GM19467 (cell line): Measurements from ENCODE around the gene PDE6C.
"Not testable (repeated sequence)": the region's sequence is repeated elsewhere in the genome, so short reads cannot be mapped to it uniquely, and the experiment has no call there.

Experiments
- ATAC-seq: cut with Tn5 transposase; IDR thresholded peaks from one replicate; pipeline ENCODE4 v1.9.1; 2021; ENCODE audit warnings: mild to moderate bottlenecking, moderate library complexity; ENCODE audit not compliant: unreplicated experiment

The PDE6C gene

GRCh38 chr10:93629647-93630305 lies 17.4 kb downstream of the PDE6C start:
- ATAC-seq = no peak

- no peak for ATAC-seq
These were observed 18.6 kb downstream of the PDE6C start for GRCh38 chr10:93630625-93631557.

DNA sequence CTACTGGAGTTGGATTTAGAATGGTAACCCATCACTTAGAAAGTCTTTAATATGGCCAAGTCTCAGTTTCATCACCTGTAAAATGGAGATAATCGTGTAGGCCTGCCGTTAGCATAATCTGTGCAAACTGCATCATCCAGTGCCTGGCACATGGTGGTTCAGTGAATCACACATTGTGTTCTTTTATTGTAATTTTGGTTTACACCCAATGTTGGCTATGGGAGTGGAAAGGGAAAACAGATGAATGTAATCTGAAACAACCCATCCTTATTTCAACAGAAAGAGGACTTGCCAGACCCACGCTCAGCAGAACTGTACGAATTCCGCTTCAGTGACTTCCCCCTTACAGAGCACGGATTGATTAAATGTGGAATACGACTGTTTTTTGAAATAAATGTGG lies 27.5 kb downstream of the PDE6C start:
- ATAC-seq = no peak

GRCh38 chr10:93652857-93653256 lies 40.5 kb downstream of the PDE6C start:
- ATAC-seq = no peak

- no peak for ATAC-seq
These were observed 41.9 kb downstream of the PDE6C start for GRCh38 chr10:93654201-93654600.

DNA sequence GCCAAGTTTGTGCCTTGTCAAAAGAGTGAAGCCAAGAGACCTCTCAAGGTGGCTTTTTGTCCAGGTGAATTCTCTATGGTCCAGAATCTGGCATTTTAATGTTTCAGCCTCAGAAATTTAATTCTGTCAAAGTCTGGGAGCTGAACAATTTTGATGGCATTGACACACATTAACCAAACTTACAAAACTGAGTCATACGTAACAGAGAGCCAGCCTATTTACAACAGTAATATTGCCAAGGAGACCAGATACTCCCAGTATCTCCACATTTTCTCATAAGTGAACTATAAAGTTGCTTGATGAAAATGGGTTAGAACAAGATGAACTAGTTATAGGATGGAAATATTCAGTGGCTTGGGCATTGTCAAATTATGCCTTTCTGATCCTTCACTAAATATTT lies 43.8 kb downstream of the PDE6C start:
- ATAC-seq = no peak

- no peak for ATAC-seq
These were observed 45.4 kb downstream of the PDE6C start for GRCh38 chr10:93657757-93658156.

GRCh38 chr10:93666030-93666429 lies 53.7 kb downstream of the PDE6C start:
- ATAC-seq = no peak

GRCh38 chr10:93667795-93668194 lies 55.5 kb downstream of the PDE6C start:
- no peak for ATAC-seq

GRCh38 chr10:93670372-93670771 lies 58.0 kb downstream of the PDE6C start:
- ATAC-seq = no peak

GRCh38 chr10:93671042-93671441 lies 58.7 kb downstream of the PDE6C start:
- no peak for ATAC-seq

DNA sequence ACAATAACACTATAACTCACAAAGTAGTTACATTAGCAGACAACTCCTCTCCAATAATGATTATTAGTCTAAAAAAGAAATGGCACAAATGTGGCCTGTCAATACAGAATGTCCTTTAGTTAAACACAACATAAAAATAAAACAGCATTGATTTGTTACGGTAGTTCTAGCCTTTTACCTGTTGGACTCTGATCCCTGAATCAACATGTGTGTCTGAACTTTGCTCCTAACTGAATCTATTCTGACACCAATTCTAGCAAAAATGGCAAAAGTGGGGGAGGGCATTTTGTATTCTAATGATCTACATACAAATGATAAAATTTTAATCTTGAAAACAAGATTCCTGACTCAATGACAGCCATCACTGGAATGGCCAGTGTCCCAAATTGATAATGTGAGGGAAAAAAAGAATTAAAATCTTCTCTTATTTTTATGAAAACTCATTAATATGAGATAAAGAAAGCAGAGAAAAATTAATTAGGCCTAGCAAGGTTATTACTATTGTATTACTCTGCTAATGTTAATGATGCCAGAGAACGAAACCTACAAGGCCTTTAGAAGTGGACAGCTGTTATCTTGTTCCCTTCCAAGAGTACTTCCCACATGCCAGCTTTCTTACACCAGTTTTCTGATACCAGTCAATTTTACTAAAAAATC lies 59.8 kb downstream of the PDE6C start:
- no peak for ATAC-seq

GRCh38 chr10:93672890-93673289 lies 60.6 kb downstream of the PDE6C start:
- ATAC-seq = no peak

DNA sequence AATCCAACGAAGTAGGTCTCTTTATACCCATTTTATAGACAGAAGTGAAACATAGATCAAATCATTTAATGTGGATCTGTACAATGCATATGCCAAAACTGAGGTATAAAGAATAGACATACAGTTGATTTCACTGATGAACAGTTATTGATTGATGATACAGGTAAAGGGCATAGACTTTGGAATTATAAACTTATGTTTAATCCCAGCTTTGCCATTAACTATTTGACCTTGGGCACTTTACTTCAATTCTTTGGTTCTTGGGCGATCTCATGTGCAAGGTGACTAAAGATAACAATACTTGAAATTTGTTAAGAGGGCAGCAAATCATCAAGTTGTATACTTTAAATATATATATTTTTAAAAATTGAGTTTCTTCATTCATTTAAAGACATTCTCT lies 61.5 kb downstream of the PDE6C start:
- no peak for ATAC-seq

DNA sequence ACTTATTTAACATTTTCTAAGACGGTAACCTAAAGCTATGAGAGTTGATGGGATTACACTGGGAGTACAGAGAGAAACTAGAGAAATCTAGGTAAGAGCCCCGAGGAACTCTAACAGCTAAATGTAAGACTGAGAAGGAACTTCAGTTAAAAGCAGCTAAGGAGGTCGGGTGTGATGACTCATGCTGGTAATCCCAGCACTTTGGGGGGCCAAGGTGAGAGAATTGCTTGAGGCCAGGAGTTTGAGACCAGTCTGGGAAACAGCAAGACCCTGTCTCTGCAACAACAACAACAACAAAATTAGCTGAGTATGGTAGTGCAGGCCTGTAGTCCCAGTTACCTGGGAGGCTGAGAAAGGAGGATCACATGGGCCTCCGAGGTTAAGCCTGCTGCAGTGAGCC lies 66.0 kb downstream of the PDE6C start:
- no peak for ATAC-seq

DNA sequence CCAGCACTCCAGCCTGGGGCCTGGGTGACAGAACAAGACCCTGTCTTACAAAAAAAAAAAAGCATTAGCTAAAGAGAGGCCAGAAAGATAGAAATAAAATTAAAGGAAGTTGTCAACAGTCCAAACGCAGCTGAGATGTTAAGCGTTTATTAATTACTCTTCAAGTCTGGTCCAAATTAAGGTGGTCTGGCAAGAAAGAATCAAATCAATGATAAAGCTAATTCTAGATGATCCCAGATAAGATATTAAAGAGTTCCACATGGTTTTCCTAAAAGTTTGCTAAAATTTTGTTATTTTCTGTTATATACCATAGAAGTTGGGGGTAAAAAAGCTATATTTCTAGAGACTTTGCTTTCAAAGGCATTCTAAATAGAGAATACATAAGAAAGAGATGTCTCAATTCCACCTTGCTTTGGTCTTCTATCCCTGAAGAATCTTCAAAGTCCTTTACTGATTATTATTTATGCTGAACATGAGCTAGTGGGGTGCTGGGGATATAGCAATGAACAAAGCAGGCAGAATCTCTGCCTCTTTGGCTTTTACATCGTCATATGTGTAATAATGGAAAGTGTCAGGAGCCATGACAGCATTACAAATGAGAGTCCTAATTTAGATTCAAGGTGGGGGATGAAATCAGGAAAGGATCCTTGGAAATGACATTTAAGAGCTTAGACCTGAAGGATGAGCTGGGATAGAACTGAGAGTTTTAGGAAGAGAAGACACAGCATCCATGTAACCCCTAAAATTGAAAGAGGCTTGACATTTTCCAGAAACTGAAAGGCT lies 66.7 kb downstream of the PDE6C start:
- no peak for ATAC-seq

GRCh38 chr10:93680412-93681047 lies 68.2 kb downstream of the PDE6C start:
- ATAC-seq = no peak

- no peak for ATAC-seq
These were observed 75.4 kb downstream of the PDE6C start for GRCh38 chr10:93687737-93688136.

DNA sequence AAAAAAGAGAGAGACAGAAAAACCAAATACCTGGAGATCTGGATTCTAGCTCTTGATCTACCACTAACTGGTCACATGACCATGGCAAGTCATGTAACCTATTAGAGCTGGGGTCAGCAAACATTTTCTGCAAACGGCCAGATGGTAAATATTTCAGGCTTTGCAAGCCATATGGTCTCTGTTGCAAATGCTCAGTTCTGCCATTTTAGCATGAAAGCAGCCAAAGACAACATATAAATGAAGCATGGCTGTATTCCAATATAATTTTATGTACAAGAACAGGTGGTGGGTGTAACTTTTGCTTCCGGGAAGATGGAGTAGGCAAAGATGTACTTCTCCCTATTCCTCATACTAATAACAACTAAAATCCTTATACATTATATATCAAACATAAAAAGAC lies 83.4 kb downstream of the PDE6C start:
- no peak for ATAC-seq

DNA sequence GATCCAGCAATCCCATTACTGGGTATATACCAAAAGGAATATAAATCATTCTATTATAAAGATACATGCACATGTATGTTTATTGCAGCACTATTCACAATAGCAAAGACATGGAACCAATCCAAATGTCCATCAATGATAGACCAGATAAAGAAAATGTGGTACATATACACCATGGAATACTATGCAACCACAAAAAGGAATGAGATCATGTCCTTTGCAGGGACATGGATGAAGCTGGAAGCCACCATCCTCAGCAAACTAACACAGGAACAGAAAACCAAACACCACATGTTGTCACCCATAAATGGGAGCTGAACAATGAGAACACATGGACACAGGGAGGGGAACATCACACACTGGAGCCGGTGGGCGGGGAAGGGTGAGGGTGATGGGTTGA lies 84.2 kb downstream of the PDE6C start:
- ATAC-seq = not testable (repeated sequence)

- no peak for ATAC-seq
These were observed 84.9 kb downstream of the PDE6C start for GRCh38 chr10:93697207-93697606.
